ENCODE measurements around the gene ZNF681.
"Not testable (repeated sequence)": the region's sequence is repeated elsewhere in the genome, so short reads cannot be mapped to it uniquely, and the experiment has no call there.

ZNF681 gene

GRCh38 chr19:23706657-23707056 is 52.0 kb downstream of the ZNF681 start:
- no peak overlapping the region for H3K4me3 ChIP-seq (ENCODE audit: low read depth, low read length)
- CTCF ChIA-PET = no interaction called here
- POLR2A ChIA-PET = no interaction called here
- TF ChIP-seq CTCF (IDR thresholded peaks at IDR 0.05; ENCODE audit: insufficient read depth, low read length, missing control alignments) = no peak
- no peak for DNase-seq (ENCODE audit: low read depth, low spot score)

GRCh38 chr19:23699521-23699860 is 59.2 kb downstream of the ZNF681 start:
- no peak overlapping the region for H3K4me3 ChIP-seq (ENCODE audit: low read depth, low read length)
- no peak for TF ChIP-seq CTCF (IDR thresholded peaks at IDR 0.05; ENCODE audit: insufficient read depth, low read length, missing control alignments)
- no peak for DNase-seq (ENCODE audit: low read depth, low spot score)
- ChIA-PET CTCF (no interaction called here), POLR2A (no interaction called here)

GRCh38 chr19:23698711-23699520 is 59.8 kb downstream of the ZNF681 start:
- ChIA-PET CTCF (no interaction called here), POLR2A (no interaction called here)
- H3K4me3 ChIP-seq (ENCODE audit: low read depth, low read length) = no peak overlapping the region
- DNase-seq (ENCODE audit: low read depth, low spot score) = no peak
- no peak for TF ChIP-seq CTCF (IDR thresholded peaks at IDR 0.05; ENCODE audit: insufficient read depth, low read length, missing control alignments)

- CTCF ChIA-PET; H3K4me3 ChIP-seq (ENCODE audit: low read depth, low read length); DNase-seq (ENCODE audit: low read depth, low spot score); POLR2A ChIA-PET: not testable (repeated sequence)
Measured at GRCh38 chr19:23692937-23693336, 65.8 kb downstream of the ZNF681 start.
